ENCODE results near the gene EDIL3. TPM values are rescaled to one million over a fixed set of nuclear protein-coding genes. Genes with fewer than 3 reads are reported as not detected.

Gene EDIL3
- total and polyA plus RNA-seq, 2 experiments from 2014 or later, result 18.2 to 42.4 TPM

DNA sequence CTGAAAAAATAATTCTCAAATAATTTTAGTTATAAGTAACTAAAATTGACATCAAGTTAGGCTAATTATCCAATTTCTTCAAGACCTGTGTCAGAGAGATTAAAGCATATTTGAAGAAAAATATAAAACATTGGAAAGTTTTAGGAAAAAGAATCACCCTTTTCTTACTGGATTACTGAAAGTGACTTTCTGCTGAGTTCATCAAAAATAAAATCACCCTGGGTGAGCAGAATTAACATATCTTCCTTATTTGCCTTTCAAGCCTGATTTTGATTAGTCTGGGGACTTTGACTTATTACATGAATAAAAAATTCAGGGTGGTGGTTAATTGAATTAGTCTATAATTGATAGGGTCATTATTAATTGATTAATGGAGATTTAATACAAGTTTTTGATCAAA is 411.8 kb downstream of the EDIL3 start:
- no peak for TF ChIP-seq EZH2 (IDR thresholded peaks at IDR 0.05; ENCODE audit: borderline replicate concordance)
- TF ChIP-seq, protein P1, sequence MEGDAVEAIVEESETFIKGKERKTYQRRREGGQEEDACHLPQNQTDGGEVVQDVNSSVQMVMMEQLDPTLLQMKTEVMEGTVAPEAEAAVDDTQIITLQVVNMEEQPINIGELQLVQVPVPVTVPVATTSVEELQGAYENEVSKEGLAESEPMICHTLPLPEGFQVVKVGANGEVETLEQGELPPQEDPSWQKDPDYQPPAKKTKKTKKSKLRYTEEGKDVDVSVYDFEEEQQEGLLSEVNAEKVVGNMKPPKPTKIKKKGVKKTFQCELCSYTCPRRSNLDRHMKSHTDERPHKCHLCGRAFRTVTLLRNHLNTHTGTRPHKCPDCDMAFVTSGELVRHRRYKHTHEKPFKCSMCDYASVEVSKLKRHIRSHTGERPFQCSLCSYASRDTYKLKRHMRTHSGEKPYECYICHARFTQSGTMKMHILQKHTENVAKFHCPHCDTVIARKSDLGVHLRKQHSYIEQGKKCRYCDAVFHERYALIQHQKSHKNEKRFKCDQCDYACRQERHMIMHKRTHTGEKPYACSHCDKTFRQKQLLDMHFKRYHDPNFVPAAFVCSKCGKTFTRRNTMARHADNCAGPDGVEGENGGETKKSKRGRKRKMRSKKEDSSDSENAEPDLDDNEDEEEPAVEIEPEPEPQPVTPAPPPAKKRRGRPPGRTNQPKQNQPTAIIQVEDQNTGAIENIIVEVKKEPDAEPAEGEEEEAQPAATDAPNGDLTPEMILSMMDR (IDR thresholded peaks at IDR 0.05; ENCODE audit: poor library complexity), result no peak
- no peak for TF ChIP-seq EZH2phosphoT487 (IDR thresholded peaks at IDR 0.05; ENCODE audit: low read depth, severe bottlenecking, unreplicated experiment)
- H3K9me3 ChIP-seq (ENCODE audit: low read depth), result no peaks in the 10 kb centered on the region

DNA sequence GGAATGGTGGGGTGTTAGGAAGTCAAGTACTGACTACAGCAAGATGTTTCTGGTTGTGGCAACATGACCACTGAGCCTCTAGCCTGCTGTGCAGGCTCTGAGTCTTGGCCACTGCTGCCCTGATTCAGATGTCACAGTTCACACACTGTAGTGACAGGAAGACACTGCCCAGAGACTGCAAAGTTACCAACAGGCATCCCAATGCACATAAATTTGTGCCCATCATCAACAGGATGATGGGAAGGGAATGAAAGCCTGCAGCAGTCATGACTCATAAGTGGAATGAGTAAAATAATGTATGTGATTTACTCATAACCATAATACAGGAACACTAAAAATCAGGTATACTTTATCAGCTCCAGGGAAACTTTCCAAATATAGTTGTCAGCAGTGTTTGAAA is 412.4 kb downstream of the EDIL3 start:
- Histone ChIP-seq H4K20me1 (ENCODE audit: insufficient read depth, poor library complexity, severe bottlenecking) (no peaks in the 10 kb centered on the region), H3K4me1 (ENCODE audit: insufficient read depth) (no peaks in the 10 kb centered on the region), H3K9me3 (ENCODE audit: low read depth) (no peaks in the 10 kb centered on the region), H3K27me3 (no peaks in the 10 kb centered on the region), H3K36me3 (replicated peaks; ENCODE audit: insufficient read depth, low read depth) (no peaks in the 10 kb centered on the region), H3K4me2 (no peak overlapping the region), H3K4me3 (no peak overlapping the region), H3K79me2 (no peaks in the 10 kb centered on the region), H3K27ac (no peak overlapping the region), H3K9me2 (replicated peaks; ENCODE audit: insufficient read depth) (no peaks in the 10 kb centered on the region), H2AFZ (no peak overlapping the region)
- no peak for TF ChIP-seq EZH2phosphoT487 (IDR thresholded peaks at IDR 0.05; ENCODE audit: low read depth, severe bottlenecking, unreplicated experiment)
- no peak for DNase-seq (ENCODE audit: low spot score)

More for the DNA sequence above, 411.8 kb downstream of the EDIL3 start:
- H3K36me3 ChIP-seq (replicated peaks; ENCODE audit: insufficient read depth, low read depth), result no peaks in the 10 kb centered on the region
- no peaks in the 10 kb centered on the region for H3K9me2 ChIP-seq (replicated peaks; ENCODE audit: insufficient read depth)
- no peak overlapping the region for H3K27ac ChIP-seq
- H4K20me1 ChIP-seq (ENCODE audit: insufficient read depth, poor library complexity, severe bottlenecking), result no peaks in the 10 kb centered on the region
- no peaks in the 10 kb centered on the region for H3K4me1 ChIP-seq (ENCODE audit: insufficient read depth)
- no peak overlapping the region for H3K4me3 ChIP-seq
- no peaks in the 10 kb centered on the region for H3K27me3 ChIP-seq
- H3K79me2 ChIP-seq, result no peaks in the 10 kb centered on the region
- H3K4me2 ChIP-seq, result no peak overlapping the region
- H2AFZ ChIP-seq, result no peak overlapping the region
- no peak for DNase-seq (ENCODE audit: low spot score)

DNA sequence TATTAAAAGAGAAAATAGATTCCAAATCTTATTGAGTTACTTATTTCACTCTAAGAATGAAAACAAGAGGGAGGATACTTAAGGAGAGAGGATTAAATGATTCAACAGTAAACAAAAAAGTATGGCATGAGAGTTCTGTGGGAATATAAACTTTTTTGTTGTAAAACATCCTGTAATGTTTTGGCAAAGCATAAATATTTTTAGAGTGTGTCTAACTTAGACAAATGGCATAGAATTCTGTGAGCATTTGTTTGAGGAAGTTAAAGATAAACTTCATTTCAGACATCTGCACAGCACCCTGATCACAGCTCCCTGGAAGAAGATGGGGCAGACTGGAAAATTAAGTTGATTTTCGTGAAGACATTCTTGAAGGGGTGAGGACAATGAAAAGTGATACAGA is 417.3 kb downstream of the EDIL3 start:
- TF ChIP-seq, protein P1 (IDR thresholded peaks at IDR 0.05; ENCODE audit: poor library complexity), result no peak
- no peak for TF ChIP-seq EZH2 (IDR thresholded peaks at IDR 0.05; ENCODE audit: borderline replicate concordance)
- TF ChIP-seq EZH2phosphoT487 (IDR thresholded peaks at IDR 0.05; ENCODE audit: low read depth, severe bottlenecking, unreplicated experiment), result no peak
- H3K9me2 ChIP-seq (replicated peaks; ENCODE audit: insufficient read depth), result no peaks in the 10 kb centered on the region
- H2AFZ ChIP-seq, result no peak overlapping the region
- no peaks in the 10 kb centered on the region for H3K79me2 ChIP-seq
- no peaks in the 10 kb centered on the region for H3K36me3 ChIP-seq (replicated peaks; ENCODE audit: insufficient read depth, low read depth)
- no peak for DNase-seq (ENCODE audit: low spot score)
- WGBS (ENCODE audit: low lambda C conversion rate, missing lambda C conversion rate), result 56% methylated on average over 1 of the region's 1 CpG
- H4K20me1 ChIP-seq (ENCODE audit: insufficient read depth, poor library complexity, severe bottlenecking), result no peaks in the 10 kb centered on the region
- no peaks in the 10 kb centered on the region for H3K27me3 ChIP-seq
- H3K27ac ChIP-seq, result no peak overlapping the region
- no peaks in the 10 kb centered on the region for H3K4me1 ChIP-seq (ENCODE audit: insufficient read depth)
- no peak overlapping the region for H3K4me2 ChIP-seq
- no peak overlapping the region for H3K4me3 ChIP-seq
- no peaks in the 10 kb centered on the region for H3K9me3 ChIP-seq (ENCODE audit: low read depth)

DNA sequence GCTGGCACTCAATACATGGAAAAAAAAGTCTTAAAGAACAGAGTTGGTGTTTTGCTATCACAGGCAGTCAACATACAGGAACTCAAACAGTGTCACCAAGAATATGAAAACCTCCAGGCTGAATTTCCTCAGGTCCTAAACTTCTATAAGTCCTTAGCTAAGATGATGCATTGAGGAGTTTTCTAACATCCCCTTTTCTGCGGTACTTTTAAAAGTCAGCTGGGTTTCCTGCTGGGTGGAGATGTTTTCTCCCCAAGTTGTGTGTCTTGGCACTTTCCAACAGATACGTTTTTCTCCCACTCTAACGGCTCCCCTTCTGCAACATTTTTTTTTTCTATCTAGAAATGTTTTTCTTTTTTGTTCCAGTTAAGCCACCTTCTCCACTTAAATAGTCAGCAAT is 419.2 kb downstream of the EDIL3 start:
- Histone ChIP-seq H4K20me1 (ENCODE audit: insufficient read depth, poor library complexity, severe bottlenecking) (no peaks in the 10 kb centered on the region), H2AFZ (no peak overlapping the region), H3K4me1 (ENCODE audit: insufficient read depth) (no peaks in the 10 kb centered on the region), H3K4me2 (no peak overlapping the region), H3K27ac (no peak overlapping the region), H3K79me2 (no peaks in the 10 kb centered on the region), H3K36me3 (replicated peaks; ENCODE audit: insufficient read depth, low read depth) (no peaks in the 10 kb centered on the region), H3K9me3 (ENCODE audit: low read depth) (no peaks in the 10 kb centered on the region), H3K4me3 (no peak overlapping the region), H3K27me3 (no peaks in the 10 kb centered on the region), H3K9me2 (replicated peaks; ENCODE audit: insufficient read depth) (no peaks in the 10 kb centered on the region)
- TF ChIP-seq, protein P1 (IDR thresholded peaks at IDR 0.05; ENCODE audit: poor library complexity), result no peak
- TF ChIP-seq EZH2phosphoT487 (IDR thresholded peaks at IDR 0.05; ENCODE audit: low read depth, severe bottlenecking, unreplicated experiment), result no peak
- no peak for TF ChIP-seq EZH2 (IDR thresholded peaks at IDR 0.05; ENCODE audit: borderline replicate concordance)
- 73% methylated on average over 3 of the region's 3 CpGs for WGBS (ENCODE audit: low lambda C conversion rate, missing lambda C conversion rate)
- DNase-seq (ENCODE audit: low spot score), result no peak

All from hepatocyte (in vitro differentiated cells).